Stomach (tissue), 9 donors: ENCODE data around the gene WNK2. TPM values are rescaled to one million over a fixed set of nuclear protein-coding genes. Genes with fewer than 3 reads are reported as not detected.
"Not testable (repeated sequence)": the region's sequence is repeated elsewhere in the genome, so short reads cannot be mapped to it uniquely, and the experiment has no call there.

Experiments
- DNase-seq, 2 donors: peaks; one replicate each; pipeline versions ENCODE4 v3.0.0 to v3.0.0-alpha.2; 2013 to 2019
- H3K27ac ChIP-seq, 5 donors: fragments of 200-600 bp in 4 of 5; sonication (generic) in 4 of 5; one replicate each; pipeline ENCODE4 v1.5.1; 2013 to 2019; ENCODE audit warnings: mild to moderate bottlenecking in 1 of 5, moderate library complexity in 1 of 5
- H3K27me3 ChIP-seq, 3 donors: fragments of 200-600 bp; sonication (generic); one replicate each; pipeline ENCODE4 v1.5.1; 2017 to 2019; ENCODE audit warnings: mixed run types in 1 of 3
- H3K36me3 ChIP-seq, 4 donors: fragments of 200-600 bp; sonication (generic); 1 replicate in 3 of 4; 2 replicates in 1 of 4; pipeline ENCODE4 v1.5.1; 2016 to 2019
- H3K4me1 ChIP-seq, 4 donors: fragments of 200-600 bp; sonication (generic); one replicate each; pipeline ENCODE4 v1.5.1; 2016 to 2019
- H3K4me3 ChIP-seq, 4 donors: fragments of 200-600 bp; sonication (generic) in 3 of 4; one replicate each; pipeline ENCODE4 v1.5.1; 2016 to 2019; ENCODE audit warnings: mild to moderate bottlenecking in 1 of 4
- H3K9me3 ChIP-seq, 4 donors: fragments of 200-600 bp; sonication (generic); one replicate each; pipeline ENCODE4 v1.5.1; 2016 to 2019
- CTCF ChIP-seq, 7 experiments: fragments of 450-650 bp in 4 of 7; fragments of 200-600 bp in 3 of 7; sonication (generic) in 3 of 7; IDR thresholded peaks; one replicate each; pipeline ENCODE4 v1.5.1; 2016 to 2019; ENCODE audit warnings: antibody characterized with exemption in 7 of 7, control low read depth in 2 of 7, mild to moderate bottlenecking in 1 of 7
- EP300 ChIP-seq: sonication (generic); formaldehyde crosslinking; IDR thresholded peaks from one replicate; pipeline ENCODE4 v1.6.1; 2017; ENCODE audit warnings: antibody characterized with exemption
- POLR2A ChIP-seq, 4 donors: fragments of 450-650 bp; IDR thresholded peaks; one replicate each; pipeline ENCODE4 v1.6.1; 2016; ENCODE audit warnings: antibody characterized with exemption in 4 of 4, control low read depth in 2 of 4, mild to moderate bottlenecking in 1 of 4, moderate library complexity in 1 of 4
- POLR2AphosphoS5 ChIP-seq, 3 donors: sonication (generic); formaldehyde crosslinking; IDR thresholded peaks; one replicate each; pipeline ENCODE4 v1.6.1; 2016; ENCODE audit warnings: antibody characterized with exemption in 3 of 3
- WGBS, 5 donors: extraction: QIAGEN DNeasy Blood & Tissue Kit in 3 of 5; methylation state at CpG; one replicate each; pipeline versions ENCODE4 v1.1.5 to v1.1.7; 2013 to 2018; 5-methylcytosine and 5-hydroxymethylcytosine counted together
- intact Hi-C: fragments of 100-400 bp; cut with DNase I; formaldehyde crosslinking; loops from one replicate; pipeline ENCODE4 v1.15.1; 2023; ENCODE audit warnings: low total_unique reads
- polyA plus RNA-seq, 3 donors: library from polyadenylated mRNA; stranded (reverse); fragments of 200-250 nt; gene quantifications; one replicate each; pipeline ENCODE4 v1.2.3, GENCODE V29; 2013
- total RNA-seq, 5 donors: library from RNA; depleted of rRNA; stranded (reverse); fragments of >200 nt; gene quantifications; one replicate each; pipeline versions ENCODE4 v1.1.0 to v1.2.3, GENCODE V29; 2014 to 2016
- donor health status: healthy with polysubstance abuse.
- donor health status: Bipolar disorder and iron deficiency.
- donor health status: healthy.

Gene WNK2
- total and polyA plus RNA-seq, 8 donors, result 1.2 to 700 (median 15.9) TPM

GRCh38 chr9:93343663-93344062, 159.7 kb downstream of the WNK2 start:
- no peak overlapping the region for H3K4me3 ChIP-seq
- TF ChIP-seq POLR2A (IDR thresholded peaks at IDR 0.05) (no peak), EP300 (no peak), CTCF (IDR thresholded peaks at IDR 0.05) (no peak), POLR2AphosphoS5 (IDR thresholded peaks at IDR 0.05) (no peak)
- intact Hi-C loops, result no loop called here
- WGBS, 5 donors, result 74 to 83% (median 76%) methylated on average over 9 of the region's 9 CpGs
- no peak for DNase-seq
- peaks cover 0 to 23% (median 17%) of the 10 kb centered on the region in 3 donors for H3K27me3 ChIP-seq
- H3K4me1 ChIP-seq, result peaks cover 9 to 21% (median 12%) of the 10 kb centered on the region in 4 donors
- no peak overlapping the region for H3K27ac ChIP-seq
- H3K36me3 ChIP-seq, result no peaks in the 10 kb centered on the region
- peaks cover 0 to 5% (median 1%) of the 10 kb centered on the region in 4 donors for H3K9me3 ChIP-seq

- 46 to 52% (median 48%) methylated on average over 15 to 19 of the region's 19 CpGs for WGBS, 5 donors
- H3K27ac ChIP-seq, result no peak overlapping the region
- TF ChIP-seq EP300, result no peak
- TF ChIP-seq POLR2AphosphoS5 (IDR thresholded peaks at IDR 0.05), result no peak
- no peak for TF ChIP-seq POLR2A (IDR thresholded peaks at IDR 0.05)
- no peak for TF ChIP-seq CTCF (IDR thresholded peaks at IDR 0.05)
- H3K36me3 ChIP-seq, result no peaks in the 10 kb centered on the region
- peak overlapping the region; percentile 42 to 59 (median 50) for H3K4me3 ChIP-seq
- intact Hi-C loops, result no loop called here
- H3K27me3 ChIP-seq, result peaks cover 0 to 23% (median 17%) of the 10 kb centered on the region in 3 donors
- H3K4me1 ChIP-seq, result peaks cover 9 to 21% (median 12%) of the 10 kb centered on the region in 4 donors
- DNase-seq, result peak in 1 of 2 donors; percentile 17
- no peaks in the 10 kb centered on the region for H3K9me3 ChIP-seq
Measured at GRCh38 chr9:93345643-93346230, 161.8 kb downstream of the WNK2 start.

- Histone ChIP-seq H3K27me3 (peaks cover 0 to 23% (median 17%) of the 10 kb centered on the region in 3 donors), H3K4me1 (peaks cover 9 to 21% (median 12%) of the 10 kb centered on the region in 4 donors), H3K9me3 (no peaks in the 10 kb centered on the region), H3K36me3 (no peaks in the 10 kb centered on the region), H3K4me3 (peak overlapping the region; percentile 42 to 59 (median 50)), H3K27ac (no peak overlapping the region)
- no peak for TF ChIP-seq POLR2AphosphoS5 (IDR thresholded peaks at IDR 0.05)
- no peak for TF ChIP-seq EP300
- TF ChIP-seq CTCF (IDR thresholded peaks at IDR 0.05), result no peak
- TF ChIP-seq POLR2A (IDR thresholded peaks at IDR 0.05), result no peak
- WGBS, 5 donors, result 16 to 23% (median 17%) methylated on average over 40 to 66 of the region's 66 CpGs
- DNase-seq, result peak in 1 of 2 donors; percentile 71
- intact Hi-C loops, result no loop called here
Measured at GRCh38 chr9:93346231-93347112, 162.5 kb downstream of the WNK2 start.

- DNase-seq, H3K27ac ChIP-seq, H3K9me3 ChIP-seq, H3K4me3 ChIP-seq, H3K36me3 ChIP-seq, intact Hi-C loops: not testable (repeated sequence)
- peaks cover 9 to 17% (median 12%) of the 10 kb centered on the region in 4 donors for H3K4me1 ChIP-seq
- WGBS, 5 donors, result 90 to 95% (median 92%) methylated on average over 8 to 9 of the region's 9 CpGs
- peaks cover 0 to 23% (median 17%) of the 10 kb centered on the region in 3 donors for H3K27me3 ChIP-seq
Measured at GRCh38 chr9:93347371-93347975, 163.5 kb downstream of the WNK2 start.

- H3K36me3 ChIP-seq, H3K4me3 ChIP-seq, DNase-seq, intact Hi-C loops, H3K4me1 ChIP-seq, H3K9me3 ChIP-seq, H3K27me3 ChIP-seq, H3K27ac ChIP-seq: not testable (repeated sequence)
- 92 to 96% (median 95%) methylated on average over 14 of the region's 14 CpGs for WGBS, 5 donors
Measured at GRCh38 chr9:93353413-93354310, 169.7 kb downstream of the WNK2 start.
